CD4-positive, alpha-beta T cell treated with Interleukin-10 for 1 hour (primary cell): ENCODE data around the gene NUDT8.
"Not testable (repeated sequence)": the region's sequence is repeated elsewhere in the genome, so short reads cannot be mapped to it uniquely, and the experiment has no call there.

Source experiments
- DNase-seq: peaks from one replicate; pipeline ENCODE4 v3.0.0-alpha.2; 2020

NUDT8 gene

DNA sequence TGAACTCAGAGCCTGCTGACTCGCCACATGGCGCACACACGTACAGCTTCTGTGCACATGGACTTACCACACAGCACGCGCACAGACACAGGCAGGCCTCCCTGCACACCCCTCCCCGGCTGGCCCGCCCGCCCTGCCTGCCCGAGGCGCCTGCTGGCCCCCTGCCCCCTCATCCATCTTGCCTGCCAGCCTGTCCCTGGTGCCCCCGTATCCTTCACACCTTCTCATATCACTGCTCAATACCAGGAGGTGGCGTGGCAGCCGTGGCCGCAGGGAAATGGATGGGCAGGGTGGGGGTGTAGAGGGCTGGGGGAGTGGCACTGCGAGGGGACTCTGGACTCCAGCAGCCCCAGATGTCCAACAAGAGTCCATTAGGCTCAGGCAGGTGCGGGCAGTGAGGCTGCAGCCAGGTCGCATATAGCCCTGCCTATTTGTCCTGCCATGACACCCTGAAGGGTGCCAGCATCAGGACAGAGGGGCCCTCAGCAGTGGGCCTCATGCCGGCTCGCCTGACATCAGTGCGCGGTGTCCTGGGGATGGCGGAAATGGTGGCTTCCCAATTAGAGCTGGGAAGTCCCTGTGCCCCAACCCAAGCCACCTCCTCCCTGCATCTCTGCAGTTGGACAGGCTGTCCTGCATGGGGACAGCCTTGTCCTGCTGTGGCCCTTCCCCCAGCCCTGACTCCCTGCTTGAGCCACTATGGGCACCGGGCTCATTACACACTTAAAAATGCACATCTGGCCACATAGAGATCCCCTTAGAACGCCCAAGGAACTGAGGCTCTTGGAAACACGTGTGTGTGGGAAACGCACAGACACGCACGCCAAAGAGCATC is 11.8 kb upstream of the NUDT8 start:
- no peak for DNase-seq

DNA sequence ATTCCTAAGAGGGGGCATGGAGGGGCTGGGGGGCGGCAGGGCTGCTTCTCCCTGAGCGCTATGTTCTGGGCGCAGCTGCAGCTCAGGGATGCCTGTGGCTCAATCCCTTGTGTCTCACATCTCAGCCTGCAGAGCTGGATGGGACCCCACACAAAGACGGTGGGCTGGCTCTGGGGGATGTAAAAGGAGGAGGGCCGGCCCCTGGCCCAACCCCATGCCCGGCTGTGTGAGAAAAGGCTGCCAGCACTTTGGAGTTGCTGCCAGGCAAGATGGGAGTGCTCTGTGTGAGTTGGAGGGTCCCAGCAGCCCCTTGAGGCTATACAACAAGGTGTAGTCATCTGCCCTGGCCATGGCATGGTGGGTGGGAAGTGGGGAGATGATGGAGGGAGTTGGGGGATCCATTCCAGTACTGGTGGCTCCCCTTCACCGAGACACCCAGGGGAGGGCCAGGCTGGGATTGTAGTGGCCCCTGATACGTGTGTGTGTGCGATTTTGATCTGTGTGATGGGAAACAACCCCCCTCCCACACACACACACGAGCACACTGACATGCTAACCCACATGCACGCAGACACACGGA is 11.1 kb upstream of the NUDT8 start:
- no peak for DNase-seq

DNA sequence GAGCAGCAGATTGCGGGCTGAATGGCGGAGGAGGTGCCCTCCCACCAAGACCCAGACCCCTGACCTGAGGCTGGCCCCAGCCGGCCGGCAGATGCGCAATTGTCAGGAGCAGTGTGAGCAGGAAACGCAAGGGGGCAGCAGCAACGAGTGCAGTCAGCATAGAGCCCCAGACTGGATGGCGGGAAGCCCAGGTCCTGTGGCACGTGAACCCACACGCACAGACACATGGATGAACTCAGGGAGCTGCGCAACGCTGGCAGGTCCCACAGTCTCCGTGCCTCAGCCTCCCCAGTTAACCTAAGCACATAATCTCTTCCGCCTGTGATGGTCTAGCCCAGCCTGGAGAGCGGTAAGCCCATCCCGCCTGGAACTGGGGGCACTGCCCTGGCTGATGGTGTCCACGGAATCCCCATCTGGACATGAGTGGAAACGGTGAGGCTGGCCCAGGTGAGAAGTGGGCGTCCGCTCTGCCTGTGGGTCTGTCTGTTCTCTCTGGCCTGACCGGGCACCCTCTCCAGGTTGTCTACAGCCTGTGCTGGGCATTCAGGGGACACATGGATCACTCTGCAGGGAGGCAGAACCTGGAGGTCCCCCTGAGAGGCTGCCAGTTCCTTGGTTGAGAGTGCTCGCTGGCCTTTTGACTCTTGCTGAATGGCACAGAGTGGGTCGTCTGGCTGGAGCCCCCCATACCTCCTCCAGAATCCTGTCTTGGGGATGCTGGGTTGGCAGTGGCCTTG is 10.5 kb upstream of the NUDT8 start:
- DNase-seq = peak; percentile 72

DNA sequence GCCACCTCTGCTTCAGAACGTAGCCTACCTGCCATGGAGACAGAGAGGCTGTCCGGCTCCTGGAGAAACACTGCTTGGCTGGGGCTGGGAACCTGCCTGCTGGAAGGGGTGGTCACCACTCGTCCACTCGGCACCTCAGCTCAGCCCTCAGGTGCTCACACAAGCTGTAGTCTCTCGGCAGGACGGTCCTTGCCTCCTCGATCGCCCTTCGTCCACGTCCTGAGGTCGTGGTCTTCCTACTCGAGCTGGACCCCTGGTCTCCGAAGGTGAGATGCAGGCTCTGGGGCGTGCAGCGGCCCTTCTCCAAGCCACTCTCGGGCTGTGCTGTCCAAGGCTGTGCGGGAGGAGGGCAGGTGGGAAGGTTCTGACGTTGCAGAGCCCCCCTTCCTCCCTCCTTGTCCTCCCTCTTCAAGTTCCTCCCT is 9.7 kb upstream of the NUDT8 start, which contains the start of gene TBX10:
Gene TBX10, minus strand, starts transcription at position 326 of the 422 bp plus-strand sequence. Its CDS starts 291 bp downstream, at position 35.
- no peak for DNase-seq

DNA sequence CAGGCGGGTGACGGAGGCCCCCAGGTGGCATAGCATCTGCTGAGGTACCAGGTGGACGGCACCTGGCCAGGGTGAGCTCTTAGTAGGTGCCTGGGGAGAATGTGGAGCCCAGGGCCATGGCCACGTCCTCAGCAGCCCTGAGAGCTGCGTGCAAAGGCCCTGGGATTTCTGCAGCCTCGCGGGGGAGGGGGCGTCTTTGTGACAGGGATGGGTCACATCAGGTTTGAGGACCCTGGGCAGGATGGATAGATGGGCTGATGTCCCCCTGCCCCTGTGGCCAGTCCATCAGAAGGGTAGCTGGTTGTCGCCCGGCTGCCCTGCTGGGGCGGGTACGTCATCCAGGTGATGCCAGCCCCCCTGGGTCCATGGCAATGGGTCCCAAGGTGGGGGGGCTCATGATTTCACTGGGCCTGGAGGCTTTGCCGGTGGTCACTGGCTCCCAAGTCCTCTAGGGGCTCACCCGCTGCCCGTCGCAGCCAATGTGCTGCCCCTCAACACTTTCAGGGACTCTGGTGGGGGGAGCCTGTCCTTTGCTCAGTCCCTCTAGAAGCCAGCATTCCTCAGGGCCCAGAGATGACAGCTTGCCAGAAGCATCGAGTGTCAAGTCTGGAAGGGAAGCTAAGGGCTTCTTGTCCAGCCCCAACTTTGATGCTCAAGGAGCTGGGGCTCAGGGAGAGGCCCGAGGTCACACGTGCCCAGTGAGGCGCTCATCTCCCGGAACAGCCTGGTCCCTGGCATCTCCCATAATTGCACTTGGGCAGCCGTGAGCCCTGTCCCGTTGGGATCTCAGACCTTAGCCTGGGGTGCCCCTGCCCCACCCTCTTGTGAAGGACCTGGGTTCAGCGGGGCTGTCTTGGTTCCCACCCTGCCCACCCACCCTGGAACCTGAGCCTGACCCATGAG is 9.0 kb upstream of the NUDT8 start:
- DNase-seq = no peak

DNA sequence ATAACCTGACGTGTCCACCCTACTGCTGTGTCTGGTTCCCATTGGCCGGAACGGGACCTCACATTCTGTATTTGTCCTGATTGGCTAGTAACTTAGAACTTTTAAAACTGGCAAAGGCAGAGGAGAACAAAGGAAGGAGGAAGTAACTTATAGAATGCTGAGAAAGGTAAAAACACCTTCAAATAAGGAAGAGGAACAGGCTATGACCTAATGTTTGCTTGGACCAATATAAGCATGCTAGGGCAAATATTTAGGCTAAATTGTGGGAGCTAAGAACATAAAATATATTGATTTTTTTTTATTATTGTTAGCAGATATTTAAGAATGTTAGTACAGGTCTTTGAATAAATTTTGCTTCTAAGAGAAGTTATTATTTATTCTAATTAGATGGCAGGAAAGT is 7.7 kb upstream of the NUDT8 start:
- DNase-seq = not testable (repeated sequence)

DNA sequence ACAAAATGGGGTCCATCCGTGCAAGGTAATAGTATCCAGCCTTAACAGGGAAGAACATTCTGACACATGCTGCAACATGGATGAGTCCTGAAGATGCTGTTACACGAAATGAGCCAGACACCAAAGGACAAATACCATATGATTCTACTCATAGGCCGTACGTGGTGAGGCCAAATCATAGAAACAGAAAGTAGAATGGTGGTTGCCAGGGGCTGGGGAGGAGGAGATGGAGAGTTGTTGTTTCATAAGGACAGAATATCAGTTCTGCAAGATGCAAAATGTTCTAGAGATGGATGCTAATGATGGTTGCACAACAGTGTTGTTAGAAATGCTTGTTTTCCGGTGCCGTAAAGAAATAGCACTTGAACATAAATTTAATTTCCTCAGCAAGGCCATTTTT is 7.2 kb upstream of the NUDT8 start:
- DNase-seq = no peak

DNA sequence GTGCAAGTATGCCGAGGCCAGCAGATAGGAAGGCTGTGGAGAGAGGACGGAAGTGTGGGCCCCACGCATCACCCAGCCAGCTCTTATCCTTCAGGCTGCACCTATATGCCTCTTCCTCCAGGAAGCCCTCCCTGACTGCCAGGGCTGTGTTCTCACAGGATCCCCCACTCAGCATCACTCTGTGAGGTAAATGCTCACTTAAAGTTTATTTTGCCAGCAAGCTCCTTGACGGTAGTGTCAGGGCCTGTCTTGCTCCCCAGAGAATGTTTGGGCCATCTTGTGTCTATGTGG is 5.4 kb upstream of the NUDT8 start:
- DNase-seq = no peak

DNA sequence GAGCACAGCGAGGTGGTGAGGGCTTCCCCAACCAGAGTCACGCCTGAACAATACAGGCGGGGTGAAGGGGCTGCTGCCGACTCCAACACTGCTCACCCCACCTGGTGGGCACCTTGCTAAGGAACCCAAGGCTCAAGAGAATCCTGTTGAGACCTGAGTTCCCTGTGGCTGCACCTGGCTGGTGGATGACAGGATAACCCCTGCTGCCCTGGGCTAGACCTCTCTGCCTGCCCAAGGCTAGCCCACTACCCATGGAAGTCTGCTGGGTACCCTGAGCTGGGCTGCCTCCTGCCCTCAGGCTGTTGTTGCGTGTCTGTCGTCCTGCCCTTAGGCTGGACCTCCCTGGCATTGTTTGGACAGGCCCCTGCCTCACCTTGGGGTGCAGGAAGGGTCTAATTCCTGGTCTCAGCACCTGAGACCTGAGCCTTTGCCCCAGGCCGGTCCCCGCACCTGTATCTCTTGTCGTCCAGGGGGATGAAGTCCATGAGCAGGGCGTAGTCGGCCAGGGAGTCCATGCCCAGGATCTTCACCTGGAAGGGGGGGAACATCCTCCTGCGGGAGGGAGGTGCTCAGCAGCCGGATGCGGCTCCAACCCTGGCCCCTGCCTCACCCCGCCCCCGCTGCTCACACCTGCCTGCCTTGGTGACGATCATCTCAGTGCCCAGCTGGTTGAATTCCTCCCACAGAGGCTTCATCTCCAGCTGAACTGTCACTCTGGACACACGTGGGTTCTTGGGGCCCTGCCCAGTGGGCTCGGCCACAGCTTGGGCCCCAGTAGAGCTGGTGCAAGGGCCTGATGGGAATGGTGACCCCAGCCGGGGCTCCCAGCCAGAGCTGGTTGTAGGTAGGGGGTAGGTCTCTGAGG is 4.9 kb upstream of the NUDT8 start:
- DNase-seq = no peak

DNA sequence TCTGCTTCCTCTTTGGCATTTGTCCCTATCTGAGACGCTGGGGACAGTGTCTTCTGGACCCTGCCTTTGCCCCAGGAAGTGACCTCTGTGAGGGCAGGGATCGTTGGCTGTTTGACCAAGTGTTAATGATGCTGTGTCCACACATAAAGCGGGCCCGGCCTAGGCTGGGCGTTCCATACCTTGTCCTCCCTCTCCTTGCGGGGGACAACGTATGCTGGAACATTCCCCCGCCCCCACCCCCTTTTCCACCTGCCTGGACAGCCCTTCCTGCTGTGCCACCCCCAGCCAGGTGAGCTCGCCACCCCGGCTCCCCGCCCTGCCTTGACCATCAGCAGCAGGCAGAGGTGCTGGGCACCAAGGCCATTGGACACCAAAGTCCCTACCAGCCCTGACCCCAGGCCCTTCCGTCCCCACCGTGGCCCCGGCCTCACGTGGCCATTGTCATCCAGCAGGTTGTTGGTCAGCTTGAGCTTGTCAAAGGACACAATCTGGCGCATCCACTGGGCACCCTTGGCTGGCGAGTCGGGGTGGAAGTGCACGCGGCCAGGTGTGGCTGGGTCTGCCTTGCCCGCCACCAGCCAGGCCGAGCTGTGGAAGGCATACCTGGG is 4.1 kb upstream of the NUDT8 start:
- DNase-seq = no peak

DNA sequence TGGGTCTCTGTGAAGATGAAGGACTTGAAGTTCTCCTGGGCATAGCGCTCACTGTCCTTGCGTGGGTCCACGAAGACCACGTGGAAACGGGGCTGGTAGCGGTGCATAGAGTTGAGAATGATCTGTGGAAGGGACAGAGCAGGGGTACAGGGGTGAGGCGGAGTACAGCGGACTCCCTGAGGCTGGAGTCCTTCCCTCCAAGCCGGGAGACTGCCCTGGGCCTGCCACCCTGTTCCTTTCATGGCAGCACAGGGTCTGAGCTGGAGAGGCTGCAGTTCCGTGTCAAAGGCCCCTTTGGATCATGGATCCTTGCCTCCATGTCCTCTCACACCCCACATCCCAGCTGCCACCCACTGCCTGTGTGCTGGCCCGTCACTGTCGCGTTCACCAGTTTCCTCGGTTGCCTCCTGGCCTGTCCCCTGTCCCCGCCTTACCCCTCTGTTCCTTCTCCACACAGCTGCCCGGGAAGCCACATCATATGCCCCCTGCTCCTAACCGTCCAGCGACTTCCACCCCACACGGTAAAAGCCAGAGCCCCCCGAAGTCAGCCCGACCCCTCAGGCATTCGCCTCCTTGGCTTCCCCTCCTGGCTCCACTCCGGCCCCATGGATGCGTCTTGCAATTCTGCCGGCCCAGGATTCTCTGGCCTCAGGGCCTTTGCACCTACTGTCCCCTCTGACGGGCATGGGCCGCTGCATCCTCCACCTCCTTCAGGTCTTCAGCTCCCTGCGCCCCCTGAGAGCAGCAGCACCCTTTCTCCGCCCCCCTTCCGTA is 3.4 kb upstream of the NUDT8 start:
- no peak for DNase-seq

DNA sequence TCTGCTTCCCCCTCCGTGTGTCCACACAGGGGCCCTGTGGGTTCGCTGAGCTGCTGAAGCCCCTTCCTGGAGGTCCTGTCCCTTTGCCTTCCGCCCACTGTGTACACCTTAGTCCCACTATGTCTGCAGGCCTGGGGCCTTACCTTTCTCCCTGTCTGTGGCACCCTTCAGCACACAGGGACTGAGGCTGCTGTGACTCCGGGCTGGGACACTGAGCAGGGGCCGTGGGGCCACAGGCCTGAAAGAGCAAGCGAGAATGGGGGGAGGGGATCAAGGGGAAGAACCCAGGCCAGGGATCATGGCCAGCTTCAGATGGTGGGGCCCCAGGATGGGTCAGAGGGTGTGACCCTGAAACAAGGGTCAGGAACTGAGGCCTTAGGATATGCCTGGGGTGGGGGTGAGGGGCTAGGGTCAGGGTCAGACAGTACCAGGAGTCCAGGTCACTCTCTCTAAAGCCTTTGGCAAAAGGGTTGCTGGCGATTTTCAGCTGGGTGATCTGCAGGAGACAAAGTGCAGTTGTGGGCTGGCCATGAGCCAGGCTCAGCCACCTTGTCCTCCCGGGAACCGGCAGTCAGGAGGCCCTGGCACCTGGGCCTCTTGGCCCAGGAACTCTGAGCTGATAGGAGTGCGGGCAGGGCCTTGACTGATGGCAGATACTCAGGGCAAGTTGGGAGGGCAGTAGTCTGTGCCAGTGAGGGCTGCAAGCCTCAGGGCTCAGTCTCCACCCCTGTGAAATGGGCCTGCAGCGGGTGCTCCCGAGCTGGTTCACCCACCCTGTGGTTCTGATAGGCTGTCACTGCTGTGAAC is 2.6 kb upstream of the NUDT8 start:
- no peak for DNase-seq

DNA sequence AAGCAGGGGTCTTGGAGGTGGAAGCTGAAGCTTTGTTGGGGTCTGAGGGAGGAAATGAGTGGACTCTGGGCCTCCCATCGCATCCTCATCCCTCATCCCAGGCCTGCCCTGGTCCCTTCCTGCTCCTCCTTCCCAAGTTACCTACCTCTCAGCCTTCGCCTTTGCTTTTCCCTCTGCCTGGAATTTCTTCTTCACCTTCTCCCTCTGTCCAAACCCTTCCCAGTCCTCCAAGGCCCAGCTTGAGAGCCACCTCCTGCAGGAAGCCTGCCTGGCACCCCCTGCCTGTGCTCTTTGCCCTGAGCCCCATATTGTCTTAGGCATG is 2.1 kb upstream of the NUDT8 start:
- DNase-seq = no peak

DNA sequence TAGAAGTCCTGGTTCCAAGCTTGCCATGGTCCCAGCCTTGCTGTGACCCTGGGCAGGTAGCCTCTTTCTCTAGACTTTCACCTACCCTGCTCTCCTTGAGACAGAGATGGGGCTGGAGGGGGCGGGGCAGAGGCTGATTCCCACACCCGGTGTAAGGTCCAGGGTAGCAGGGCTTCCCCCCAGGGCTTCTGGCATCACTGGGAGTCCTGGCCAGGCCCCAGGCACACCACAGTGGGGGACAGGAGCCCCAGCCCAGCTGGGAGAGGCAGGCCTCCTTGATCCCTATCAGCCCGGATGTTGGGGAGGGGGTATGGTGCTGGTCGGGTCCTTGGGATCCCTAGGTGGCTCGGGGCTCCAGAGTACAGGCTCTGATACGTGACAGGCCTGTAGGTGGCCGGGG is 1.7 kb upstream of the NUDT8 start:
- no peak for DNase-seq

DNA sequence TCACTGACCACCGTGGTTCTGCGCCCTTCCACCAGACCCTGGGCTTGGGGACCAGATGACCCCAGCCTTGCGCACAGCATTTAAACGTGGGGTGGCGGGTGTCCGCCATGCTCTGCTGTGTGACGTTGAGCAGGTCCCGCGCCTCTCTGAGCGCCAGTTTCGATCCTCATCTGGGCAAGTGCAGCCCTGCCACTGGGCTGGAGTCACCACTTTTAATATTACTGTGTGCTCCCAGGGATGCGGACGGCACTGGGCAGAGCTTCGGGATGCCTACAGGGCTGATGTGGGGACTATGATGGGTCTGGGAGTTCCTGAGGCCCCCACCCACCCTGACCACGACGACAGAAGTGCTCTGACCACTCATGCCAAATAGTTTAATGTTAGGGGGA is 1.2 kb upstream of the NUDT8 start:
- DNase-seq = no peak

DNA sequence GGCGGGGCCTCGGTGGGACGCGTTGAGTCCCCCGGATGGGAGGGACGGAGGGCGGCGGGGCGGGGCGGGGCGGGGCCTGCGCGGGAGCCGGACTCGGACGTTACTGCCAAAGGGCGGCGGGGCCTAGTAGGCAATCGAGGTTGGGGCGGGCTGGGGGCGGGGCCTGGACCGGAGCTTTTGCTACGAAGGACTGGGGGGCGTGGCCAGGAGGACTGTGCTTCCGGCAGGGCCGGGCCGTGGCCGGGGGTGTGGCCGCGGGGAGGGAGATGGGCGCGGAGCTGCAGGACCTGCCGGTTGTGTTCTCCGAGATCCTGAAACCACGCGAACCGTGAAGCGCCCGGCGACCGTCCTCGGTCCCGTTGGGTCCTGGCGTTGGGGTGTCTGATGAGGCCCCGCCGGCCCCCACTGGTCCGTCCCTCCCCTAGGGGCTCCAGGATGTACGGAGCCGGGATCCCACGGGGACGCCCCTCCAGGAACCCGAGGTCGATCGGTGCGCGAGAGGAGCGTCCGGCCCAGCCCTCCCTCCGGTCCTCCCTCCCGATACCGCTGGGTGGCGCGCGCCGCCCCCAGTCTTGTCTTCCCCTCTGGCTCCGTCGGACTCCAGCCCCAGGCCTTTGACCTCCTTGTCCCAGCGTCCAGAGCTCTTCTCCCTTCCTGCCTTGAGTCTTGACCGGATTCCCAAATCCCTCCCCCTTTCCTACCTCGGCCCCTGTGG is 648 bp upstream of the NUDT8 start:
- DNase-seq = peak; percentile 96

DNA sequence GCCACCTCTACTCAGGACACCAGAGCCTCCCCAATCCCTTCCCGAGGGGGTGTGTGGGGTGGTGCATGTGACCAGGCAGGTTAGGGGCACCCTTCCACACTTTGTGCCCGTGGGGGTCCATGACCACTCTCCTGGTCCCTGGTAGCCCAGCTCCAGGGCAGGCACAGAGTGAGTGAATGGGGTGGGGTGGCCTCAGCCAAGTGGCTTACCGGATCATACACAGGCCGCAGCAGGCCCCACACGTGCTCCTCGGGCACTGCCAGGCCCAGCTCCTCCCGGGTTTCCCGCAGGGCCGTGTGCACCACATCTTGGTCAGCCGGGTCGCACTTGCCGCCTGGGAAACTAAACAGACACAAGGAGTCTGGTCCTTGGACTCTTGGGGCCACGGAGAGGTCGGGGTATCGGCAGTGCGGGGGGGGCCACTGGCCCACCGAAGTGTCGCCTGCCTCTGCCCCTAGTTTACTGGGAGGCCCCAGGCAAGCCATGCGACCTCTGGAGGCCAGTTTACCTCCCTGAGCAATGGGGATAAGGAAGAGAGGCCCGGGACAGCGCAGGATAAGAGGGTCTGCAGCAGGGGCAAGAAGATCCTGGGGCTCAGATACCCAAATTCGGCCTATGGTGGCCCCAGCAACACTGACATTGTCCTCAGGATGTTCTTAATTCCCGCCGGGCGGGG is 889 bp downstream of the NUDT8 start:
- DNase-seq = no peak

DNA sequence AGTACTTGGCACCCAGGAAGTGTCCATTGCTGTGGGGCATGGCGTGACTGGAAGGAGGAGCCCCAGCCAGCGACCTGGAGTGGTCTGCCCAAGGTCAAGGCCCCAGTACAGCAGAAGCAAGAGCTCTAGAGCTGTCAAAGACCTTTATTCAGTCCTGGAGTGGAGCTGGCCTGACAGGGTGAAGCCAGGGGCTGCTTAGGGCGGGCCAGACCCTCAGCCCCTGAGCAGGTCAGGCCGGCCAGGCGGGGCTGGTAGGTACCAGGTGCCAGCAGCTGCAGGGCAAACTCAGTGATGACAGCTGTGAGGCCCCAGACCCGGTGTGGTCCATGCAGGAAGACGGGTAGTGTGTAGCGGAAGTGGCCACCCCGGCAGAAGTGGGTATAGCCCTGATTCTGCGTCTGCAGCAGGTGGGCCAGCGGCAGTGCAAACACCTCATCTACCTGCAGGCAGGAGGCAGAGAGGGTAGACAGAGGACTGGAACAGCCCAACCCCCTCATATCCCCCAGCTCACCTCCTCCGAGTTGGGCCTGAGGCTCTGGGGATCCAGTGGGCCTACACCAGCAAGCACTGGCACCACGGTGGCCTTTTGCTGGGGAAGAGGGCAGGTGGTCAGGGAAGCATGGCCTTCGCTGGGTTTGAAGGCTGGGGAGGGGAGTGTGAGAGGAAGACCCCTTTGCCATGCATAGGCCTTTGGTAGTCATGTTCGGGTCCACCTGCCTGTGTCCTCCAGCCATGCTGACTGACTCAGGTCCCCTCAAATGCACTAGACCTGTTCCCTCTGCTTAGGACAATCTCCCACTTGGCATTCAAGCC is 1.7 kb downstream of the NUDT8 start:
- DNase-seq = no peak
